ENCODE data around the gene ABTB2.

- TF ChIP-seq CTCF (optimal IDR thresholded peaks at IDR 0.05 in 1 of 3, IDR thresholded peaks at IDR 0.05 in 1 of 3, conservative IDR thresholded peaks at IDR 0.05 in 1 of 3; ENCODE audit: extremely low read depth in 1 of 3, insufficient read depth in 2 of 3, low read length in 3 of 3) (no peak), EZH2 (IDR thresholded peaks at IDR 0.05; ENCODE audit: low read length) (no peak)
Measured at GRCh38 chr11:34359548-34359891, 1.7 kb upstream of the ABTB2 start.

All from keratinocyte (primary cell).